Measurements from ENCODE around the gene CDK13.
"Not testable (repeated sequence)": the region's sequence is repeated elsewhere in the genome, so short reads cannot be mapped to it uniquely, and the experiment has no call there.

DNA sequence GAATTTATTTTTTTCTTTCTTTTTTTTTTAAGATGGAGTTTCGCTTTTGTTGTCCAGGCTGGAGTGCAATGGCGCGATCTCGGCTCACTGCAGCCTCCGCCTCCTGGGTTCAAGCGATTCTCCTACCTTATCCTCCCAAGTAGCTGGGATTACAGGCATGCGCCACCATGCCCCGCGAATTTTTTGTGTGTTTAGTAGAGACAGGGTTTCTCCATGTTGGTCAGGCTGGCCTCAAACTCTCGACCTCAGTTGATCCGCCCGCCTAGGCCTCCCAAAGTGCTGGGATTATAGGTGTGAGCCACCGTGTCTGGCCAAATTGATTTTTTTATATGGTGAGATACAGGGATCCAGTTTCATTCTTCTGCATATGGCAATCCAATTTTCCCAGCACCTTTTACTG lies 189.8 kb downstream of the CDK13 start:
- TF ChIP-seq, protein P1, sequence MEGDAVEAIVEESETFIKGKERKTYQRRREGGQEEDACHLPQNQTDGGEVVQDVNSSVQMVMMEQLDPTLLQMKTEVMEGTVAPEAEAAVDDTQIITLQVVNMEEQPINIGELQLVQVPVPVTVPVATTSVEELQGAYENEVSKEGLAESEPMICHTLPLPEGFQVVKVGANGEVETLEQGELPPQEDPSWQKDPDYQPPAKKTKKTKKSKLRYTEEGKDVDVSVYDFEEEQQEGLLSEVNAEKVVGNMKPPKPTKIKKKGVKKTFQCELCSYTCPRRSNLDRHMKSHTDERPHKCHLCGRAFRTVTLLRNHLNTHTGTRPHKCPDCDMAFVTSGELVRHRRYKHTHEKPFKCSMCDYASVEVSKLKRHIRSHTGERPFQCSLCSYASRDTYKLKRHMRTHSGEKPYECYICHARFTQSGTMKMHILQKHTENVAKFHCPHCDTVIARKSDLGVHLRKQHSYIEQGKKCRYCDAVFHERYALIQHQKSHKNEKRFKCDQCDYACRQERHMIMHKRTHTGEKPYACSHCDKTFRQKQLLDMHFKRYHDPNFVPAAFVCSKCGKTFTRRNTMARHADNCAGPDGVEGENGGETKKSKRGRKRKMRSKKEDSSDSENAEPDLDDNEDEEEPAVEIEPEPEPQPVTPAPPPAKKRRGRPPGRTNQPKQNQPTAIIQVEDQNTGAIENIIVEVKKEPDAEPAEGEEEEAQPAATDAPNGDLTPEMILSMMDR (IDR thresholded peaks at IDR 0.05; ENCODE audit: extremely low read depth in 1 of 2, insufficient read depth in 1 of 2, low read depth in 1 of 2, low read length in 2 of 2), result not testable (repeated sequence)
- not testable (repeated sequence) for TF ChIP-seq JUN (IDR thresholded peaks at IDR 0.05; ENCODE audit: borderline replicate concordance, insufficient read depth, insufficient read length, low read depth); EZH2 (IDR thresholded peaks at IDR 0.05; ENCODE audit: borderline replicate concordance, low read depth, low read length, severe bottlenecking); POLR2A (IDR thresholded peaks at IDR 0.05; ENCODE audit: low read depth, low read length); POLR2AphosphoS5 (IDR thresholded peaks at IDR 0.05; ENCODE audit: insufficient read depth, low read depth, low read length); MYC (IDR thresholded peaks at IDR 0.05; ENCODE audit: low read depth, low read length)
- TF ChIP-seq, protein P2, sequence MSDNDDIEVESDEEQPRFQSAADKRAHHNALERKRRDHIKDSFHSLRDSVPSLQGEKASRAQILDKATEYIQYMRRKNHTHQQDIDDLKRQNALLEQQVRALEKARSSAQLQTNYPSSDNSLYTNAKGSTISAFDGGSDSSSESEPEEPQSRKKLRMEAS (IDR thresholded peaks at IDR 0.05; ENCODE audit: insufficient read depth, insufficient read length), result not testable (repeated sequence)
